HepG2 (cell line): Measurements from ENCODE around the gene IFNA6. TPM values are rescaled to one million over a fixed set of nuclear protein-coding genes. Genes with fewer than 3 reads are reported as not detected.

Source experiments
- ATF3 ChIP-seq: sonication (generic); formaldehyde crosslinking; IDR thresholded peaks from 2 replicates; pipeline ENCODE4 v1.4.0; 2020; ENCODE audit warnings: missing genetic modification reagents
- CBFB ChIP-seq: sonication (generic); formaldehyde crosslinking; IDR thresholded peaks from 2 replicates; pipeline ENCODE4 v1.4.0; 2020; ENCODE audit warnings: missing genetic modification reagents
- CCAR2 ChIP-seq: fragments of 200-400 bp; formaldehyde crosslinking; optimal IDR thresholded peaks from 2 replicates; pipeline ENCODE3; 2018; ENCODE audit warnings: low read depth, mild to moderate bottlenecking, low read length, moderate library complexity
- EEA1 ChIP-seq: sonication (generic); formaldehyde crosslinking; IDR thresholded peaks from 2 replicates; pipeline ENCODE4 v1.5.1; 2020; ENCODE audit warnings: mild to moderate bottlenecking, missing genetic modification reagents, borderline replicate concordance
- ELF4 ChIP-seq: sonication (generic); formaldehyde crosslinking; IDR thresholded peaks from 2 replicates; pipeline ENCODE4 v1.5.0; 2020; ENCODE audit warnings: missing genetic modification reagents, mild to moderate bottlenecking, moderate library complexity, borderline replicate concordance
- GFI1 ChIP-seq: sonication (generic); formaldehyde crosslinking; IDR thresholded peaks from 2 replicates; pipeline ENCODE4 v1.5.0; 2020; ENCODE audit warnings: missing genetic modification reagents, mild to moderate bottlenecking, borderline replicate concordance
- GRHL1 ChIP-seq: sonication (generic); formaldehyde crosslinking; conservative IDR thresholded peaks from 2 replicates; pipeline ENCODE4 v1.8.0; 2022; ENCODE audit warnings: missing genetic modification reagents
- HMGXB3 ChIP-seq: sonication (generic); formaldehyde crosslinking; IDR thresholded peaks from 2 replicates; pipeline ENCODE4 v1.4.0; 2020; ENCODE audit warnings: missing genetic modification reagents, borderline replicate concordance
- JUNB ChIP-seq: sonication (generic); formaldehyde crosslinking; IDR thresholded peaks from 2 replicates; pipeline ENCODE4 v1.8.0; 2022; ENCODE audit warnings: missing genetic modification reagents, mild to moderate bottlenecking, borderline replicate concordance
- NFATC3 ChIP-seq: sonication (generic); formaldehyde crosslinking; IDR thresholded peaks from 2 replicates; pipeline ENCODE4 v1.5.1; 2020; ENCODE audit warnings: mild to moderate bottlenecking, missing genetic modification reagents
- PLSCR1 ChIP-seq: sonication (generic); formaldehyde crosslinking; IDR thresholded peaks from 2 replicates; pipeline ENCODE4 v1.5.0; 2020; ENCODE audit warnings: missing genetic modification reagents, mild to moderate bottlenecking, borderline replicate concordance
- RCOR2 ChIP-seq: IDR thresholded peaks from 2 replicates; pipeline ENCODE4 v1.6.1; 2016; ENCODE audit warnings: missing biosample characterization, missing genetic modification reagents
- SIX1 ChIP-seq: sonication (generic); formaldehyde crosslinking; IDR thresholded peaks from 2 replicates; pipeline ENCODE4 v1.4.0; 2020; ENCODE audit warnings: missing genetic modification reagents, borderline replicate concordance
- ZNF704 ChIP-seq: sonication (generic); formaldehyde crosslinking; IDR thresholded peaks from 2 replicates; pipeline ENCODE4 v1.8.1; 2023; ENCODE audit warnings: mild to moderate bottlenecking, inconsistent platforms, moderate library complexity, missing genetic modification reagents, borderline replicate concordance
- polyA plus RNA-seq, 8 experiments: library from polyadenylated mRNA; depleted of rRNA in 3 of 8; stranded (reverse) in 7 of 8; unstranded in 1 of 8; fragments of >200 nt; fragmentation: Illumina TruSeq in 4 of 8; extraction: Trizol in 4 of 8; gene quantifications; 2 replicates each; pipeline versions ENCODE4 v1.2.1 to v1.2.3, GENCODE V29; 2011 to 2016; ENCODE audit warnings: low read depth in 4 of 8, missing spikeins in 1 of 8, mixed read lengths in 1 of 8; ENCODE audit not compliant: insufficient read depth in 1 of 8
- total RNA-seq, 5 experiments: library from RNA; depleted of rRNA; stranded (reverse); fragments of >200 nt; fragmentation: Illumina TruSeq; extraction: Trizol; gene quantifications; 2 replicates each; pipeline ENCODE4 v1.2.3, GENCODE V29; 2016; ENCODE audit warnings: low read depth in 1 of 5
- TF ChIP-seq, protein P1 (sequence below): sonication (generic); formaldehyde crosslinking; IDR thresholded peaks from 2 replicates; pipeline ENCODE4 v1.5.1; 2020; ENCODE audit warnings: mild to moderate bottlenecking, moderate library complexity, missing genetic modification reagents

Gene IFNA6
- total and polyA plus RNA-seq, 2 of the 13 experiments (the other 11 are each of a cell fraction or from before 2014, with no cell fraction given), result not detected

- TF ChIP-seq EEA1 (CRISPR knock-in tag), result peak; percentile 85; the same call in 1 of the 2 replicates
- TF ChIP-seq ATF3 (CRISPR knock-in tag), result no peak; the same call in 1 of the 2 replicates
- TF ChIP-seq GRHL1, result no peak
- no peak for TF ChIP-seq CCAR2
- TF ChIP-seq PLSCR1 (CRISPR knock-in tag), result no peak
- TF ChIP-seq, protein P1, sequence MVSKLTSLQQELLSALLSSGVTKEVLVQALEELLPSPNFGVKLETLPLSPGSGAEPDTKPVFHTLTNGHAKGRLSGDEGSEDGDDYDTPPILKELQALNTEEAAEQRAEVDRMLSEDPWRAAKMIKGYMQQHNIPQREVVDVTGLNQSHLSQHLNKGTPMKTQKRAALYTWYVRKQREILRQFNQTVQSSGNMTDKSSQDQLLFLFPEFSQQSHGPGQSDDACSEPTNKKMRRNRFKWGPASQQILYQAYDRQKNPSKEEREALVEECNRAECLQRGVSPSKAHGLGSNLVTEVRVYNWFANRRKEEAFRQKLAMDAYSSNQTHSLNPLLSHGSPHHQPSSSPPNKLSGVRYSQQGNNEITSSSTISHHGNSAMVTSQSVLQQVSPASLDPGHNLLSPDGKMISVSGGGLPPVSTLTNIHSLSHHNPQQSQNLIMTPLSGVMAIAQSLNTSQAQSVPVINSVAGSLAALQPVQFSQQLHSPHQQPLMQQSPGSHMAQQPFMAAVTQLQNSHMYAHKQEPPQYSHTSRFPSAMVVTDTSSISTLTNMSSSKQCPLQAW (CRISPR knock-in tag), result no peak
- no peak for TF ChIP-seq RCOR2 (CRISPR knock-in tag)
- TF ChIP-seq CBFB (CRISPR knock-in tag), result 0 out of 2 replicates have a peak, but pooled peaks have one; percentile 51
- no peak for TF ChIP-seq SIX1 (CRISPR knock-in tag)
- TF ChIP-seq HMGXB3 (CRISPR knock-in tag), result 0 out of 2 replicates have a peak, but pooled peaks have one; percentile 54
- TF ChIP-seq ELF4 (CRISPR knock-in tag), result peak; percentile 32; the same call in 1 of the 2 replicates
- TF ChIP-seq JUNB, result no peak
- 0 out of 2 replicates have a peak, but pooled peaks have one; percentile 81 for TF ChIP-seq NFATC3 (CRISPR knock-in tag)
- no peak for TF ChIP-seq ZNF704
- no peak for TF ChIP-seq GFI1 (CRISPR knock-in tag)
Observed at GRCh38 chr9:21334701-21335632, 15.7 kb downstream of the IFNA6 start, which contains the start of gene KLHL9 (continued).
